Umbilical cord (tissue), 2 donors: Measurements from ENCODE around the gene ZNF800. TPM values are rescaled to one million over a fixed set of nuclear protein-coding genes. Genes with fewer than 3 reads are reported as not detected.

ENCODE experiments used
- DNase-seq: peaks from one replicate; pipeline ENCODE4 v3.0.0-alpha.2; 2015; ENCODE audit warnings: low spot score
- total RNA-seq: library from RNA; depleted of rRNA; stranded (reverse); fragments of >200 nt; gene quantifications from one replicate; pipeline ENCODE4 v1.2.3, GENCODE V29; 2014; ENCODE audit warnings: low replicate concordance; ENCODE audit not compliant: insufficient read depth

Gene ZNF800
- total RNA-seq, 1 donor from 2014 or later = 33.0 TPM

DNA sequence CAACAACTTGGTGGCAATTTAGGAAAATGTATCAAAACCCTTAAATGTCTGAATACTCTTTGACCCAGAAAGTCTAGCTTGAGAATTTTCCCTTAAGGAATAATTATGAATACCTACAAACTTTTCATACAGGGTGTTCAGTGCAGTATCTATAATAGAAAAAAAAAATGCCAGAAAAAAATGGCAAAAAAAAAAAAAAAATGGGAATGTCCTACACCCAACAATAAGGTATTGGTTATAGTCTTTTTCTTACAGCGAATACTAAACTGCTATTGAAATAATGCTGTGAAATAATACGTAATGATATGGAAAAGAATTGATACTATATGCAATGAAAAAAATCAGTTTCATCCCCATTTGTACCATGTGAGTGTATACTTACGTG lies 44.3 kb downstream of the ZNF800 start:
- no peak for DNase-seq

- peak; percentile 54 for DNase-seq
Measured at GRCh38 chr7:127347567-127348246, 44.8 kb downstream of the ZNF800 start.

DNA sequence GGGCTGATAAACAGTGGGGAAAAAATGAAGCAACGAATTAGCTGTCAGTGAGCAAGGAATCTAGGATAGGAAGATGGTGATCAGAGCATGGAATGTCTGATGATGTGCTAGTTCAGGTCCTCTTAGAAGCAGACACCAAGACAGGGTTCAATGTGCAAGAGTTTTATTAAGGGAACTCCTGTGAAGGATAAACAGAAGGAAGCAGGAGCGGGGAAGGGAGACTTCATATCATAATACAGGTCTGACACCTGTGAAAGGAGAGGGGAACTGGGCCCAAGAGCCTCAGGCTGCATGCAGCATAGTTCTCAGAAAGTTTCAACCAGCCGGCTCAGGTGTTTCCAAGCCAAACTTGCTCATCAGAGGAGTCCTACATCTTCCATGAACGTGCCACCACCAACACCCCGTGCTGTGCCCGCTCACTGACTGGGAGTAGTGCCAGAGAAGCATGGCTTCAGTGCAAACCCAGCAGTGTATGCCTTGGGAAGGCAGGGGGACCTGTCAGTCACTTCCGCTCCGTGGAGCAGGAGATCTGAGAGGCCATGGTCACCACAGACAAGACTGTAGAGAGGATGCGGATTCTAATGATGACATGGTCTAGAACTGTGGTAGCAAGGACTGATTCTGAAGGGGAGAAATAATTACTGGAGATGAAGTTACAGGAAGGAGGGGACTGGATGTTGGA lies 45.8 kb downstream of the ZNF800 start:
- DNase-seq = no peak

- no peak for DNase-seq
Measured at GRCh38 chr7:127342596-127342995, 49.9 kb downstream of the ZNF800 start.

DNA sequence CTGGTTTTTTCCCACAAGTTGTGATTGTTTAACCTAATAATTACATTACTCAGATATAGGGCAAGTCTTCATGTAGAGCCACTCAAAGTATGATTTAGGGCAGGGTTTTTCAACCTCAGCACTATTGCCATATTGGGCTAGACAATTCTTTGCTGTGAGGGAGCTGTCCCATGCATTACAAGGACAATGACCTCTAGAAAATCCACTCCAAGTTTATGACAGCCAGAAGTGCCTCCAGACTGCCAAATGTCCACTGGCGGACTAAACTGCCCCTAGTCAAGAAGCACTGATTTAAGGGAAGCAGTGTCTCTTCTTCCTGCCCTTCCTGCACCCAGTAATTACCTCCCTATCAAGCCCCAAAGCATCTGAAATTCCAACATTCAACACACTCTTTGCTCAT lies 54.4 kb downstream of the ZNF800 start:
- no peak for DNase-seq

DNA sequence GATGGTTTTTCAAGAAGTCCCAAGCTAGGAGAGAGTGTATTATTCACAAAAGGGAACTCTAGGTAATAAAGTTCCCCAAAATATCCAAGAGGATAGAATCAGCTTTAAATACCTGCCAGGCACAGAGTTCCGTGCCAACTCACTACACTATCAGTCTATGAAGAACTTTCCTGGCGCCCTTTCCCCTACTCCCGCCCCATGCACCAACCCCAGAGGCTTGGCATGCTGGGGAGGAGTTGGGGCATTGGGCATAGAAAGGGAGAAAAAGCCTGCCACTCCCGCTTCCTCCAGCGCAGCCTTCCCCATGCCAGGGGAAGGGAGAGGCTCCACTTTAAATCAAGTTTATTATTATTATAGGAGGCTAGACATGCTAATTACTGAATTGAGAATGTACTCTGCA lies 54.9 kb downstream of the ZNF800 start:
- DNase-seq = no peak

DNA sequence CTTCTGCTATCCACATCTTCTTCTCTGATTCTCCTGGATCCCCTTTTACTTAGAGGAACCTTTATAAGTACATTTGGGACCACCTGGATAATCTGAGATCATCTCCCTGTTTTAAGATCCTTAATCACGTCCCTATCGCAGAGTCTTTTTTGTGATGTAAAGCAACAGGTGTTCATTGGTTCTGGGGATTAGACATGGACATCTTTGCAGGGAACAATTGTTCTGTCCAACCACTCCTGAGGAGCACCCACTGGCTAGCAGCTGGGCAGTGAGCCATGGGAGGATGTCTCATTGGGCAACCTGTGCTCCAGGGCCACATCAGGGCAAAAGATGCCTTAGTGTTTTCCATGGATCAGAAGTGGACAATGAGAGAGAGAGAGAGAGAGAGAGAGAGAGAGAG lies 56.0 kb downstream of the ZNF800 start:
- DNase-seq = no peak

GRCh38 chr7:127332880-127333279 lies 59.6 kb downstream of the ZNF800 start:
- DNase-seq = no peak

DNA sequence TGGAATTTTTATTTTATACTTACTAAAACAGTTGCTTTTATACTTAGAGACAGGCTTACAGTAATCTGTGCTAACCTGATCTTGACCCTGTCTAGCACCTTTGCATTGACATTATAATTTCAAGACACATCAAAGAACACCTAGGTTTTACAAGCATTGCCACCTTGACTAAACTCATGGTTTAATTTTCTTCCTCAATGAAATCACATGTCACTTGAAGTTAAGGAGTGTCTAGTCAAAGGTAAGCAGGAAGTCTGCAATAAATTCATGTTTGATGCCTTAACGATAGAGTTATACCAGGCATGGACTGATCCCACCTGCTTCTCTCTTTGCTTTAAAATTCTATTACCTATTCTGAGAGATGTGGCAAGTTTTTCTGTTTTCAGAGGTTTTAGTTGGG lies 62.4 kb downstream of the ZNF800 start:
- no peak for DNase-seq

GRCh38 chr7:127322832-127323493 lies 69.5 kb downstream of the ZNF800 start:
- no peak for DNase-seq

- DNase-seq = no peak
Measured at GRCh38 chr7:127322351-127322750, 70.2 kb downstream of the ZNF800 start.

DNA sequence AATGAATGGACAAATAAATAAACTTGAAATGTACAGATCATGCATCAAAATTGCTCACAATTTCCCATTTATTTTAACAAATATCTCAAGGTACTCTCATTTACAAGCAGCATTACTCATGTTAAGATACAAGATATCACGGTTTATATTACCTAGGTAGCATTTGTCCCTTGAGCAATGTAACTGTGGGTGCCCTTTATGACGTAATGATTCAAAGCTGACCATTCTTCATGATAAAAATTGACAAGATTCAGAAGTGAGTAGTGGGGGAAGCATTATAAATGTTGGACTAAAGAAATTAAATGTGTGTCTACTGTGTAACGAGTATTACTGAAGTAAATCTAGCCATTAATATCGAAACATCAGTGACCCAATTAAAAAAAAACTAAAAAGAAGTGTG lies 71.5 kb downstream of the ZNF800 start:
- no peak for DNase-seq

Other genes with a start within 250 kb of the ZNF800 start
- 4.1 TPM for gene GRM8, start 139.8 kb downstream of the ZNF800 start, total RNA-seq
- 16.4 TPM for gene GCC1, start 192.9 kb upstream of the ZNF800 start, total RNA-seq
- gene ARF5, start 195.7 kb upstream of the ZNF800 start, total RNA-seq = 139 TPM
- not detected for gene FSCN3, start 201.0 kb upstream of the ZNF800 start, total RNA-seq
- gene PAX4, start 225.4 kb upstream of the ZNF800 start, total RNA-seq = 2.9 TPM